PC-3 (cell line): ENCODE data around the gene SLC35A4. TPM values are rescaled to one million over a fixed set of nuclear protein-coding genes. Genes with fewer than 3 reads are reported as not detected.

ENCODE experiments used
- ATAC-seq: fragments of 200-7000 bp; cut with Tn5 transposase; 2 replicates; pipeline ENCODE4 v1.9.1; 2020; ENCODE audit warnings: mild to moderate bottlenecking, moderate library complexity
- BruUV-seq: library from RNA; stranded (reverse); fragments of 400-500 nt; replicated peaks from 2 replicates; lab custom pipeline; 2021; lab: Mats Ljungman, UMichigan
- CTCF ChIA-PET: fragments of 300-600 bp; sonication (Branson Sonifier 250); formaldehyde crosslinking; loops from one replicate; lab custom pipeline; 2022; ENCODE audit warnings: antibody characterized with exemption; lab: Charles Lee
- POLR2A ChIA-PET: fragments of 300-600 bp; sonication (Branson Sonifier 250); formaldehyde crosslinking; loops from one replicate; lab custom pipeline; 2022; ENCODE audit warnings: antibody characterized with exemption; ENCODE audit not compliant: unreplicated experiment; lab: Charles Lee
- DNase-seq: peaks from one replicate; pipeline ENCODE4 v3.0.0-alpha.2; 2015
- H2AFZ ChIP-seq: fragments of 300-600 bp; sonication (generic); 2 replicates; pipeline ENCODE4 v1.6.0; 2016; ENCODE audit warnings: antibody characterized with exemption, low read length
- H3F3A ChIP-seq: fragments of 300-600 bp; sonication (generic); one replicate; pipeline ENCODE4 v1.6.0; 2017; ENCODE audit warnings: antibody characterized with exemption, low read length, control low read depth, mild to moderate bottlenecking; ENCODE audit not compliant: unreplicated experiment
- H3K27ac ChIP-seq: fragments of 300-600 bp; sonication (generic); 2 replicates; pipeline ENCODE4 v1.5.1; 2016; ENCODE audit warnings: mild to moderate bottlenecking, low read length
- H3K27me3 ChIP-seq: fragments of 300-600 bp; sonication (generic); 2 replicates; pipeline ENCODE4 v1.6.1; 2016; ENCODE audit warnings: low read length, mixed read lengths
- H3K36me3 ChIP-seq: fragments of 300-600 bp; sonication (generic); 2 replicates; pipeline ENCODE4 v1.6.1; 2016; ENCODE audit warnings: low read depth, mixed run types, low read length, mixed read lengths
- H3K4me1 ChIP-seq: fragments of 300-600 bp; sonication (generic); 2 replicates; pipeline ENCODE4 v1.5.1; 2016; ENCODE audit warnings: low read length; ENCODE audit not compliant: insufficient read depth
- H3K4me2 ChIP-seq: fragments of 300-600 bp; sonication (generic); 2 replicates; pipeline ENCODE4 v1.6.0; 2016; ENCODE audit warnings: low read length
- H3K4me3 ChIP-seq: fragments of 300-600 bp; sonication (generic); 2 replicates; pipeline ENCODE4 v1.5.1; 2016; ENCODE audit warnings: mild to moderate bottlenecking, low read length, mixed read lengths
- H3K79me2 ChIP-seq: fragments of 300-600 bp; sonication (generic); 2 replicates; pipeline ENCODE4 v1.6.1; 2017; ENCODE audit warnings: low read length, mixed read lengths
- H3K9ac ChIP-seq: fragments of 300-600 bp; sonication (generic); 2 replicates; pipeline ENCODE4 v1.6.0; 2016; ENCODE audit warnings: mild to moderate bottlenecking, low read length
- H3K9me2 ChIP-seq: fragments of 300-600 bp; sonication (generic); replicated peaks from 2 replicates; pipeline ENCODE4 v1.6.1; 2016; ENCODE audit warnings: mixed run types, low read length, mixed read lengths
- H3K9me3 ChIP-seq: fragments of 300-600 bp; sonication (generic); 2 replicates; pipeline ENCODE4 v1.6.1; 2016; ENCODE audit warnings: low read length, mixed read lengths
- H4K20me1 ChIP-seq: fragments of 300-600 bp; sonication (generic); 2 replicates; pipeline ENCODE4 v1.6.1; 2016; ENCODE audit warnings: low read length, mixed read lengths
- EZH2 ChIP-seq: fragments of 300-600 bp; sonication (generic); IDR thresholded peaks from one replicate; pipeline ENCODE4 v1.6.1; 2017; ENCODE audit warnings: antibody characterized with exemption, mild to moderate bottlenecking, low read length; ENCODE audit not compliant: unreplicated experiment
- EZH2phosphoT487 ChIP-seq: fragments of 300-600 bp; sonication (generic); IDR thresholded peaks from 2 replicates; pipeline ENCODE4 v1.6.1; 2018; ENCODE audit warnings: mild to moderate bottlenecking, antibody characterized with exemption, low read length, borderline replicate concordance
- intact Hi-C: fragments of 100-400 bp; cut with micrococcal nuclease; formaldehyde crosslinking; loops from 2 replicates; pipeline ENCODE4 v1.9.0; 2023
- total RNA-seq: library from RNA; depleted of rRNA; stranded (reverse); fragments of >200 nt; gene quantifications from 2 replicates; pipeline ENCODE4 v1.2.3, GENCODE V29; 2014
- TF ChIP-seq, protein P1 (sequence below): fragments of 300-600 bp; sonication (generic); conservative IDR thresholded peaks from 2 replicates; pipeline ENCODE4 v1.5.1; 2017; ENCODE audit warnings: antibody characterized with exemption, low read depth, mild to moderate bottlenecking, low read length

Gene SLC35A4
- total RNA-seq, 1 experiment from 2014 or later, result 25.0 TPM

DNA sequence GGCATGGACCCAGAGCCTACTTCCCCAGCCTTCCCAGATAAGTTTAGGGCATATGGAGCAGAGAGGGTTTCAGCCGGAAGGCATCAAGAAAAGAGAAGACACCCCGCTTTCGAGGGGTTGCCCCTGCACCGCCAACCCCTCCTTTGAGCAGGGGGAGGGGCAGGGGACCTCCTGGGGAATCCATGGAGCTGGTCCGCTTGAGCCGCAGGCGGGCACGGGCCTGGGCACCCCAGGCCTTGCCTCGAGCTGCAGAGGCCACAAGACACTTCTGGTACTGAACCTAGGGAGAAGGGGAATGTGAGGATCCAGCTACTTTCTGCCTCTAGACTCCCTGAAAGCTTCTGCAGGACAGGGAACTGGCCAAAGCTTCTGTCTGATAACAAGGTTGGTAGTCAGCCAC lies 6.1 kb upstream of the SLC35A4 start:
- H4K20me1 ChIP-seq, result no peaks in the 10 kb centered on the region
- H3K27ac ChIP-seq, result no peak overlapping the region
- peaks cover 33% of the 10 kb centered on the region for H3K4me1 ChIP-seq
- H3K9me2 ChIP-seq, result no peaks in the 10 kb centered on the region
- ChIA-PET POLR2A (interaction anchor here (0.6 kb wide), 2 partner anchors 89 kb away, joined by 3 read pairs; partner anchors contain the start of genes IK and NDUFA2), CTCF (no interaction called here)
- H3K4me2 ChIP-seq, result no peak overlapping the region
- no peaks in the 10 kb centered on the region for H3K9me3 ChIP-seq
- no peak overlapping the region for H3K4me3 ChIP-seq
- H3K9ac ChIP-seq, result no peak overlapping the region
- no peaks in the 10 kb centered on the region for H3K27me3 ChIP-seq
- TF ChIP-seq EZH2 (no peak), EZH2phosphoT487 (no peak)
- TF ChIP-seq, protein P1, sequence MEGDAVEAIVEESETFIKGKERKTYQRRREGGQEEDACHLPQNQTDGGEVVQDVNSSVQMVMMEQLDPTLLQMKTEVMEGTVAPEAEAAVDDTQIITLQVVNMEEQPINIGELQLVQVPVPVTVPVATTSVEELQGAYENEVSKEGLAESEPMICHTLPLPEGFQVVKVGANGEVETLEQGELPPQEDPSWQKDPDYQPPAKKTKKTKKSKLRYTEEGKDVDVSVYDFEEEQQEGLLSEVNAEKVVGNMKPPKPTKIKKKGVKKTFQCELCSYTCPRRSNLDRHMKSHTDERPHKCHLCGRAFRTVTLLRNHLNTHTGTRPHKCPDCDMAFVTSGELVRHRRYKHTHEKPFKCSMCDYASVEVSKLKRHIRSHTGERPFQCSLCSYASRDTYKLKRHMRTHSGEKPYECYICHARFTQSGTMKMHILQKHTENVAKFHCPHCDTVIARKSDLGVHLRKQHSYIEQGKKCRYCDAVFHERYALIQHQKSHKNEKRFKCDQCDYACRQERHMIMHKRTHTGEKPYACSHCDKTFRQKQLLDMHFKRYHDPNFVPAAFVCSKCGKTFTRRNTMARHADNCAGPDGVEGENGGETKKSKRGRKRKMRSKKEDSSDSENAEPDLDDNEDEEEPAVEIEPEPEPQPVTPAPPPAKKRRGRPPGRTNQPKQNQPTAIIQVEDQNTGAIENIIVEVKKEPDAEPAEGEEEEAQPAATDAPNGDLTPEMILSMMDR, result no peak
- no peaks in the 10 kb centered on the region for H3F3A ChIP-seq
- BruUV-seq, result no TSS peak
- H3K79me2 ChIP-seq, result peaks cover 39% of the 10 kb centered on the region
- H3K36me3 ChIP-seq, result no peaks in the 10 kb centered on the region
- H2AFZ ChIP-seq, result no peak overlapping the region
- DNase-seq (no peak), ATAC-seq (no peak)
- intact Hi-C loops, result no loop called here

GRCh38 chr5:140560227-140560626 lies 4.4 kb upstream of the SLC35A4 start:
- DNase-seq (no peak), ATAC-seq (no peak)
- intact Hi-C loops, result no loop called here
- Histone ChIP-seq H3K27ac (no peak overlapping the region), H2AFZ (no peak overlapping the region), H3K27me3 (no peaks in the 10 kb centered on the region), H3K9me3 (no peaks in the 10 kb centered on the region), H3K9me2 (no peaks in the 10 kb centered on the region), H3F3A (no peaks in the 10 kb centered on the region), H3K79me2 (peaks cover 35% of the 10 kb centered on the region), H3K4me1 (peaks cover 26% of the 10 kb centered on the region), H4K20me1 (no peaks in the 10 kb centered on the region), H3K4me2 (no peak overlapping the region), H3K36me3 (no peaks in the 10 kb centered on the region), H3K9ac (no peak overlapping the region), H3K4me3 (no peak overlapping the region)
- BruUV-seq, result no TSS peak
- TF ChIP-seq EZH2phosphoT487, result no peak
- TF ChIP-seq, protein P1, result 0 out of 2 replicates have a peak, but pooled peaks have one; percentile 9
- POLR2A ChIA-PET, result no interaction called here
- CTCF ChIA-PET, result no interaction called here

DNA sequence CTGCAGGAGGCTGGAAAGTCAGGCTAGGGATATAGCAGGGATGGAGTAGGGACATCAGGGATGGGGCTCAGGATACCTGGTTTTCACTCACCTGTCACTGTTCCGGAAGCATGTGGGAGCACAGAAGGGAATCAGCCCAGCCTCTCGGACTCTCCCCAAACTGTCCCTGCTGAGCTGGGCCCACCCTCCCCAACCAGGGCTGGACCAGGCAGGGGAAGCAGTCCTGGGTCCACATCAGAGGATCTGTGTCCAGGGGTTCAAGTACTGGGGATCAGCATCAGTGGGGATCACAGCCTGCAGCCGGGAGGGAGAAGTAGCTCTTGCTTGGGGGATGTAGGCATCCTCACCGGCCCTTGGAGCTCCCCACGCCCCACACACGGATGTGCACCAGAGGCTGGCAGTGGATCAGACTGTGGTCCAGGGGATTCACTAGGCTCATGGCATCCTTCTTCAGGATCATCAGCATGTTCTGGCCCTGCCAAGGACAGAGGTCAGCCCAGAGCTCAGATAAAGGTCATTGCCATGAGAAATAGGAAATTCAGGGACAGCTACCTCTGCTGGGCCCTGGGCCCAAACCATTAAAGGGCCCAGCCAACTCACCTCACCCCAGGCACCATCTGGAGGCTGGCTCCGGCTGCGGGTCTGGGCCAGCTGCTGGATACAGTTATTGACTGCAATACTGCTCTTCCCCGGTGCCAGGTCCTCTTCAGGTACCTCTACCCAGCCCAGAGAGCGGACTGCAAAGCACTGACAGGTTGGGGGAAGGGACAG lies 2.7 kb upstream of the SLC35A4 start:
- H3K9me2 ChIP-seq, result no peaks in the 10 kb centered on the region
- no peak overlapping the region for H3K4me2 ChIP-seq
- no peaks in the 10 kb centered on the region for H3F3A ChIP-seq
- H3K9ac ChIP-seq, result no peak overlapping the region
- H4K20me1 ChIP-seq, result no peaks in the 10 kb centered on the region
- no peaks in the 10 kb centered on the region for H3K9me3 ChIP-seq
- ChIA-PET POLR2A (no interaction called here), CTCF (no interaction called here)
- BruUV-seq, result no TSS peak
- H2AFZ ChIP-seq, result no peak overlapping the region
- ATAC-seq, result no peak
- peaks cover 26% of the 10 kb centered on the region for H3K4me1 ChIP-seq
- DNase-seq, result no peak
- peaks cover 4% of the 10 kb centered on the region; the same call in 1 of the 2 replicates for H3K36me3 ChIP-seq
- H3K4me3 ChIP-seq, result no peak overlapping the region
- intact Hi-C loops, result no loop called here
- H3K27me3 ChIP-seq, result no peaks in the 10 kb centered on the region
- H3K27ac ChIP-seq, result no peak overlapping the region
- TF ChIP-seq EZH2, result no peak
- TF ChIP-seq, protein P1, result no peak
- TF ChIP-seq EZH2phosphoT487, result no peak
- peaks cover 35% of the 10 kb centered on the region for H3K79me2 ChIP-seq
